H54 (cell line): ENCODE data around the gene CKS1B.

Experiments
- DNase-seq: peaks from one replicate; pipeline ENCODE4 v3.0.0; 2011; ENCODE audit warnings: low spot score, mixed read lengths; ENCODE audit not compliant: insufficient read length
- FAIRE-seq: peaks from 3 replicates; lab custom pipeline; 2011; peaks lifted over from hg19 to GRCh38; lab: Jason Lieb, UNC
- POLR2A ChIP-seq: IDR thresholded peaks from 2 replicates; pipeline ENCODE4 v1.6.1; 2011; ENCODE audit warnings: low read depth, mild to moderate bottlenecking, low read length

Gene CKS1B

DNA sequence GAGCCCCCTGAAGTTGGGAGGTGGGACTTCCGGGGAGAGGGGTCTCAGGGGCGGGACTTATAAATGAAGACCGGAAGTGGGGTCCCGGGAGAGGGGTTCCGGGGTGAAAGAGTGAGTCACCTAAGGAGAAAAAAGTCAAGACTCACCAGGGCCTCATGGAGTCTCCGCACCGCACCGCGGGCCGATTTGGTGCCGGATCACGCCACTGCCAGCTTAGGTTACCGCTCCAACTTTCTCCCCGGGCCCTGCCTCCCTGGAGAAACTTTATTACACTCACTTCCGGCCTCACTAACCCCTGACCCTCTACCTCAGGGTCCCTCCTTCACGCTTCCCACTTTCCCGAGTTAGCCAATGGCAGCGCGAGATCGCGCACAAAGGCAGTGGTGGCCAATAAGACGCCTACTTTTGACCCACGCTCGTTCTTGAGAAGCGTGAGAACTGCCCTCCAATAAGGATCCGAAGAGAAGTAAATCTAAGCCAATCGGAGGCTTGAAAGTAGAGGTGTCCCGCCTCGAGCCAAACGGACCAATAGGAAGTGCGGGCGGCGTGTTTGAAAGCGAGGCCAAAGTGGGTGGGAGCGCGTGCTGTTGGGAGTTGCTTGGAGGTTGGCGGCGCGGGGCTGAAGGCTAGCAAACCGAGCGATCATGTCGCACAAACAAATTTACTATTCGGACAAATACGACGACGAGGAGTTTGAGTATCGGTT is at the start of gene CKS1B:
Gene CKS1B, plus strand, starts transcription at position 580 of the 706 bp plus-strand sequence. Its CDS starts 65 bp downstream, at position 645.
- FAIRE-seq (peak; percentile 52), DNase-seq (peak; percentile 86)
- no peak; the same call in 1 of the 2 replicates for TF ChIP-seq POLR2A

DNA sequence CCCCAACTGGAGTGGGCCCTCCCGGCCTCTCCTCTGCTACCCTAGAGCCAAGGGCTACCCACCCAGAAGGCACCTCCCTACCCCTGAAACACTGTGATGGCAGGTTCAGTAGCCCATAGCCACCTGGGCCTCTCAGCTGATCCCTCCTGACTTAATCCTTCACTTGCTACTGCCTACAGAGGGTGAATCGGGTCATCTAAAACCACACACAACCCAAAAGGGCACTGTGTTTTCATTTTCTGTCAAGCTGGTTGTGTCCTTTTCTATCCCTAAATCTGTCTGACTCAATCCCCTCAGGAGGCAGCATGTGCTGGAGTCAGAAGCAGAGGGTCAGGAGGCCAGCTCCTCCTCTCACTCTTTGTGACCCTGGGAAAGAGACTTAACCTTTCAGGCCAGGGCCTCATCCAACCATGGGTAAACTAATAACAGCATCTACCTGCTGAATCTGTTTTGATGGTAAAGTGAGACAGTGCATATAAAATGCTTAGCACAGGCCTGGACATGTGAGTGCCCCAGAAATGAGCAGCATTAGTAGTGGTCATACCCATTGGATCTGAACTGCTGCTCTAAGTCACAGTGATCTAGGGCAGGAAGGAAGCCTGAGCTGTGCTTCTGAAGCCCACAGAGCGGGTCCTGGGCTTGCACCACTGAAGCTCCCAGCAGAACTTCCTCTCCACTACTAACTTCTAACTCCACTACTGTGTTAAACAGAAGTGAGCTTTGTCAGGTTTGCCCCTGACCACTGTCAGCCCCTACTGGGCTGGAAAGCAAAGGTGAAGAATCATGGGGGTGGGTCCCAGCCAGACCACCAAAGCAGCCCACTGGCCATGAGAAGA is 48.9 kb upstream of the CKS1B start:
- no peak for TF ChIP-seq POLR2A
- no peak for DNase-seq
- FAIRE-seq: no peak

DNA sequence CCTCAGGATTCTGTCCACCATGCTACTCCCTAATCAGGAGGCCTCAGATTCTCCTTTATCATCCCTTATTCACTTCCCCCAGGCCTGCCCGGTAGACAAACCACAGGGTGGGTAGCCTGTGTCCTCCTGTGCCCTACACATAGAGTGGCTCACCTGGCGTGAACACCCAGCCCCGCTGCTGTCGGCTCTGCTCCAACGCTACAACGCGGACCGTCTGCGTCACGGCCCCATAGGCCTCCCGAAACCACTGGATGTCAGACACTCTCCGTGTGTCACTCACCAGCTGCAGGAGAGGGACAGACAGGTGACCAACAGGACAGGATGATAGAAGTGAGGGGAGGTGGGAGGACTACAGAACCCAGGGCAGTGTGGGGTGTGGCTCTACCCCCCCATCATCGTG is 48.3 kb upstream of the CKS1B start:
- no peak for TF ChIP-seq POLR2A
- no peak for DNase-seq
- FAIRE-seq: no peak

DNA sequence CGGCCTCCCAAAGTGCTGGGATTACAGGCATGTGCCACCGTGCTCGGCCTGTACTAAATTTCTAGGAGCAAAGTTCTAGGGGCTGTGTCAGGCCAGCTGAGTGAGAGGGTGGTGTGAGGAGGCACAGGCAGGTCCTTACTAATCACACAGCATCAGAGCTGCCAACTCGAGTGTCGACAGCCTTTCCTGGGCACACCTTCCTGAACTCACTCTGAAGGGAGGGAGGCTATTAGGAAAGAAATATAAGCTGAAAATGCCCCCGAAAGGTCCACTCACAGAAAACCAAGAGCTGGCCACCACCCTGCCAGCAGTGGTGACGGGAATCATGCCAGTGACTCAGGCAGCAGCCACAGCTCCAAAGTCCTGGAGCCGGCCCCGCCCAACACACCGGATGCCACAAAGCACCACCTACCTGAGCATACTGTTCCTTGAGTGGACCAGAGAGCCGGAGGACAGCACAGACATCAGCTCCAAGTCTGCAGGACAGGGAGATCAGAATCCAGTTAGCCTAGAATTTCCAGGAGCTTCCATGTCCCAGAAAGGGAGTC is 42.5 kb upstream of the CKS1B start:
- no peak for TF ChIP-seq POLR2A
- FAIRE-seq (no peak), DNase-seq (peak; percentile 79)

DNA sequence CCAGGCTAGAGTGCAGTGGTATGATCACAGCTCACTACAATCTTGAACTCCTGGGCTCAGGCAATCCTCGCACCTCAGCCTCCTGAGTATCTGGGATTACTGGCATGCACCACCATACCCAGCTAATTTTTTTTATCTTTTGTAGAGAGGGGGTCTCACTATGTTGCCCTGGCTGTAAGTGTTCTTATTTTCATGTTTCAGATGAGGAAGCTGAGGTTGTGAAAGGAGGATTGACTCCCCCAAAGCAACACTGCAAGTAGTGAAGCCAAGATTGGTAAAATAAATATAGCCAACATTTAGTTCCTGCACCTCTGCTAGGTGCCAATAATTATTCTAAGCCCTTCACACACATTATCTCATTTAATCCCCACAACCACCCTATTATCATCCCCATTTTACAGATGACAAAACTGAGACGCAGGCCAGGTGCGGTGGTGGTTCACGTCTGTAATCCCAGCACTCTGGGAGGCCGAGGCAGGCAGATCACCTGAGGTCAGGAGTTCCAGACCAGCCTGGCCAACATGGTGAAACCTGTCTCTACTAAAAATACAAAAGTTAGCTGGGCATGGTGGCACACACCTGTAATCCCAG is 40.0 kb upstream of the CKS1B start:
- TF ChIP-seq POLR2A: no peak
- no peak for FAIRE-seq

DNA sequence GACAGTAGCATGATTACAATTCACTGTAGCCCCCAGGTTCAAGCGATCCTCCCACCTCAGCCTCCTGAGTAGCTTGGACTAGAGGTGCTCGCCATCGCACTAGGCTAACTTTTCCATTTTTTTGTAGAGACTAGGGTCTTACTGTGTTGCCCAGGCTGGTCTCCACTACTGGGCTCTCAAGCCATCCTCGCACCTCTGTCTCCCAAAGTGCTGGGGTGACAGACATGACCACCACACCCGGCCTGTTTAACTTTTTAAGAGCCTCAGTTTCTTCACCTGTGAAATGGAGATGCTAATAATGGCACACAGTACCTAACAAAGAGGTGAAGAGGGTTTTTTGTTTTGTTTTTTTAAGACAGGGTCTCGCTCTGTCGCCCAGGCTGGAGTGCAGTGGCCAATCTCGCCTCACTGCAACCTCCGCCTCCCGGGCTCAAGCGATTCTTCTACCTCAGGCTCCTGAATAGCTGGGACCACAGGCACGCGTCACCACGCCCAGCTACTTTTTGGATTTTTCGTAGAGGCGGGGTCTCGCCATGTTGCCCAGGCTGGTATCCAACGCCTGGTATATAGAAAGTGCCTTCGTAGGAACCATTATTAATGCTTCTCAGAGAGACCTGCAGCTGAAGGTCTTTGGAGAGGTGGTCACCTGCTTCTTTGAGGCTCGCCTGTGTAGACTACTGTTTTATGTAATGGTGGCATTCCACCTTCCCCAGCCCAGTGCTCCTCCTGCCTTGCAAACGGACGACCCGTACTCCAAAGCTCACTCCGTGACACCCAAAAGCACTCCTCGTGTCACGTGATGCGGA is 38.5 kb upstream of the CKS1B start:
- no peak for TF ChIP-seq POLR2A
- DNase-seq: no peak
- FAIRE-seq: no peak

More for the DNA sequence above, 40.0 kb upstream of the CKS1B start:
- no peak for DNase-seq

DNA sequence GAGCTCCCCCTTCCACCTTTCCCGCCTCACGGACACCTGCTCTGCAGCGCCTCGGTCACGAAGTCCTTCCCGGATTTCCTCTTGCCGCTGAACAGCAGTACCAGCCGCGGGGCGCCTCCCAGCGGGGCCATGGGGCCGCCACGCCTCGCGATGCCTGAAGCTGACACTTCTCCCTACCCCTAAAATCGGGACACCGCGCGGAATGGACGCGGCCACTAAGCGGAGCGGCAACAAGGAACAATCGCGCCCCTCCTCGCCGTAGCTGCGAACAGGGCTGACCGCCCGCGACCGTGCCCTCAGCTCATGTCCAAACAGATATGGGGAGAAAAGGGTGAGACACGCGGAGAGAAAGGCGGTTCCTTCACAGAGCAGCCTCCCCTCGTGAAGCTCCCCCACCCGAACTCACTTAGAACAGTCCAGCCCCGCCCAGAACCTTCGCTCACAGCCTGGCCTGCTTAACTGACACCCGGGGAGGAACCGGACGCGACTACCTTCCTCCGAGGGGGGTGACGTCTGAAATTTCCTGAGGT is 37.9 kb upstream of the CKS1B start, which contains the start of gene PMVK:
Gene PMVK, minus strand, starts transcription at position 165 of the 530 bp plus-strand sequence. Its CDS starts 34 bp downstream, at position 131.
- peak; percentile 89 for DNase-seq
- TF ChIP-seq POLR2A: peak; percentile 83
- FAIRE-seq: no peak

DNA sequence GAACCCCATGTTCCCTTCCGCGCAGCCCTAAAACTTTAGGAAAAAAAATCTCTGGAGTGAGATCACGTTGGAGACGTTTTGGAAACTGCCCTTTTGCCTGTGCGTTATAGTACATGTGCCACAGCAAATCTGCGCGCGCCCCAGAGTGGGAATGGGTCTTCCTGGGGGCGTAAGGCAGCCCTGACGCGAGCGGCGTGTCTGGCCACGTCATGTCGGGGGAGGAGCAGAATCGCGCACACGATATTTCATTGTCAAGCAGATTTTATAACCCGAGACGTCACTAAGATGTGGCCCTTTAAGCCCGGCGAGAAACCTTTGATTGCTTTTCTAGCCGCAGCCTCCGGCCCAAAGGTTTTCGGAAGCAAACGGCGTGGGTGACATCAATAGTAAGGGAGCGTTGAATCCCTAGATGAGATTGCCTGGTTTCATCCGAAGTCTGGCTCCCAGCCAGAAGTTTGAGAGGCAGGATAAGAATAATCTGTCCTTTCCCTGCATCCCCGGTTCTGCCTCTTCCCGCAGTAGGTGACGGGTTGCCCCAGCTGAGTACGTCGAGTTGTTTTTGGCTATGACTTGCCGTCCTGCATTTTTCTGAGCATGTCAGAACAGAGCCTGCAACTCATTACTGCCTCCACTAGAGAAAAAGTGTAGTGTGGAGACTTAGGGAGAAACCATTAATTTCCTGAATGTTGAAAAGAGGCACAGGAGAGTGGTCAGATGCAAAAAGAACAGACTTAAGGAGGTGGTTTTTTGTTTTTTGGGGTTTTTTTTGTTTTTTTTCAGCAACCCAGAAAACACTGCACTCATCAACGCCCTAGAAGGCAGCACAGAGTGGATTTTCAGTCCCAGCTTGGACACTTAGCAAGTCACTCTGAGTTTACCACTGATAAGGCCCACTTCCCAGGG is 37.1 kb upstream of the CKS1B start:
- FAIRE-seq (no peak), DNase-seq (peak; percentile 87)
- TF ChIP-seq POLR2A: peak; percentile 13; the same call in 1 of the 2 replicates

DNA sequence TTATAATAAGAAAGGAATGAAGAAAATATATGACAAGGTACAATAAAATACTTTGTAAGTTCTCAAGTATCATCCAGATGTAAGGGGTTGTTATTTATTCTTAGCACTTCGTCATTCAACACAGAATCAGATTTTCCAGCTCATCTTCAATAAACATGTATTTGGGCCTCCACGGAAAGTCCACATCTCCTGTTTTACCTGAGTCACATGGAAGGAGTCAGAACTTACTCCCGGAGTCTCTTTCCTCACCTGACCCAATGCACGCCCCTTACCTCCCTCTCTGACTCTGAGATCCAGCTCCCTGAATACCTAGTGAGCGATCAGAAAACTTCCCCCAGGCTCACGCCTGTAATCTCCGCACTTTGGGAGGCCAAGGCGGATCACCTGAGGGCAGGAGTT is 36.5 kb upstream of the CKS1B start:
- DNase-seq: no peak
- FAIRE-seq: no peak
- TF ChIP-seq POLR2A: no peak

DNA sequence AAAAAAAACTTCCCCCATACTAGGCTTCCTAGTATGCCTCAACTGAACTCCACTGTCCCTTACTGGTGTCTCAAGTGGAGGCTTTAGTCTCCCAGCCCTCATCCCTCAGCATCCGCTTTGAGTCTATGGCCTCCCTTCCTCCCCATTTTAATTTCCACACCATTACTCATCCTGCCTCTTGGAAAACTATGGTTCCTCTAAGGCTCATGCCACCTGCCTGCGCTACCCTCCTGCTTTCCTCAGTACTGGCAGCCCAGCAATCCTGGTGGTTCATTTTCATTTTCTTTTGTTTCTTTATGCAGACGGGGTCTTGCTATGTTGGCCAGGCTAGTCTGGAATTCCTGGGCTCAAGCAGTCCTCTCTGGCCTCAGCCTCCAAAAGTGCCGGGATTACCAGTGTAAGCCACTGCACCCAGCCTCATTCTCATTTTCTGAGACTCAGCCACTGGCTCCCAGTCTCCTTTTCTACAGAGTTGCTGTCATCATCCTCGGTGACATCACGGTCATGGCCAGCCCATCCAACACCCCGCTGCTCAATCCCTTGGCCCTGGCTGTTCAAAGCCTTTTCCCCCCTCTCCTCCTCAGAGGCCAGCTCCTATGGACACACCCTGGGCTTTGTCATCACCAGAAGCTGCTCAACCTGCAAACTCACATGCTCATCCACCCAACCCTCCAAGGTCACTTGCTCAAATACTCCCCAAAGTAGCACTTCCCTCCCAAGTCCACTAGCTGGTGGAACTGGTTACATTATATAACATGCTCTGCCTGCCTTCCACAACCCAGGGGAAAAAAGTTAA is 35.7 kb upstream of the CKS1B start:
- DNase-seq (no peak), FAIRE-seq (no peak)
- TF ChIP-seq POLR2A: no peak

DNA sequence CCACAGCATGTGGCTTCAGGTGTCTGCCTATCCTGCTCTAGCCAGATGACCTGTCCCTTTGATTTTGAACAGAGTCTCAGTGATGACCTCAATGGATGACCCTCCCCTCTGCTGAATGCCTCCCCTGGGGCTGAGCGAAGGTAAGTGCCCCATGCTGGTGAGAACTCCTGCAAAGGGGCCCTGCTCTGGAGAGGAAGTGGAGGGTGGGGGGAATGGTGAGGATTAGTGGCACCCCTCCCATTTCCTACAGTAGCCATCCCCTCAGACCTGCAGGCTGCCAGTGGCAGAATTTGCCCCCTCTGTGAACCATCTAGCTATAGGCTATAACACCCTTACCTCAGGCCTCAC is 34.3 kb upstream of the CKS1B start:
- no peak for FAIRE-seq
- DNase-seq: no peak

DNA sequence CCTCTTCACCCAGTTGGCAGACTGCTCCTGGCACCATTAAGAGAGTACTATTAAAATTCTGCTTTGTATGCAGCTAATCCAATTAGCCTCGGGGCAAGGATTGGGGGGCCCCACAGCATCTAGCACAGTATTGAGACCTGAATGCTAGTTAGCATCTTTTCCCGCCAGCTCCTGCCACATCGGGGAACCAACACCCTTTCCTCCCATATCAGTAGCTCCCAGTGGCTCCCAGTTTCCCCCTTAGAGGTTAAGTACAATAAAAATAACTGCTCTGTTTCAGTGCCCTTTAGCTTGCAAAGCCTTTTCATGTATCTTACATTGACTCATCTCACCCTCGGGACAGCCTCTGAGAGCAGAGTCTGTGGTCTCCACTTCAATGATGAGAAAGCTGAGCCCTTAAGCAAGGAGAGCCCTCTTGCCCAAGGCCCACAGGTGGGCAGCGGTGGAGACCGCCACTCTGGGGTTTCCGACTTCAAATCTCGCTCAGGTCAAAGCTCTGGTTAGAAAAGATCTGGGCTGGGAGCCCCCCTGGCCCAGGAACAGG is 33.8 kb upstream of the CKS1B start:
- FAIRE-seq (no peak), DNase-seq (no peak)
- no peak for TF ChIP-seq POLR2A

More for the DNA sequence above, 34.3 kb upstream of the CKS1B start:
- TF ChIP-seq POLR2A: no peak
